ENCODE results near the gene ACTRT3.
A peak's percentile ranks its signal among the peaks of the same experiment; 100 is the strongest.

The ACTRT3 gene

DNA sequence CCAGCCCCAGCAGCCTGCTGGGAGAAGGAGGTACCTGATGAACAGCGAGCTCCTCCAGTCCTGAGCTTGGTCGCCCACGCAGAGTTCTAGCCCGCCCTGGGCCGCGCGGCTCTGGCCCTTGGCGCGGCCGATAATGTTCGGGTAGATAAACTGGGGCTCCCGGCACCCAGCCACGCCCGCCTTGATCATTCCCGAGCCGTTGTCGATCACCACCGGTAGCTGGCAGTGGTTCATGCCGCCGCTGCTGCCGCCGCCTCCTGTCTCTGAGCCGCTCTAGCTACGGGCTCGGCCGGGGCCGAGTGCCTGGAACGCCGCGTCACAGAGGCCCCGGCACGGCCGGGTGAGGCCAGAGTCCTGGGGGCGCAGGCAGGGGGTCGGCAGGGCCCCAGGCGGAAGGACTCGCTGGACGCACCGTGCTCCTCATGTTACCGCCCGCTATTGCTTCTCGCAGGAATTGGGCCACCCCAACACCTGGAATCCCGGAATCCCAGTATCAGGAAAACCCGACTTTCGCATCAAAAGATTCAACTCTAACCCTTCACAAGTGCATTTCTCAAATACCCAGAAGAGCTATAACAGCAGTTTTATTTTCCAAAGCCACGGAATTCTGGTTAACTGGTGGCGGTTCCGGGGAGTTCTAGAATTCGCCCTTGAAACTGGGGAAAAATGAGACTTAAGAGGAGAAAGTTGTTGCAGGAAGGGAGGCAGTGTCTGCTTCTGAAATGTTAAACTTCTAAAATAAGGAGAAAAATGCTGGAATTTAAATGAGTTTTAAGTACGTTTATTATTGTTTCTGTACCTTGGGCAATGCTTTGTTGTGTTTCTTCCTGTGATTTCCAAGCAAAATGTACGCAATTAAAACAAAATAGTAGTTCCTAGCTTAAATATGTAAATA is at the start of gene ACTRT3:
TSS of gene ACTRT3 (minus strand) at position 275 of the 895 bp plus-strand sequence. CDS start at position 234, 41 bp downstream.
- Histone ChIP-seq H3K4me1 (ENCODE audit: low read depth, poor library complexity, severe bottlenecking) (peaks cover 4% of the 10 kb centered on the region), H3K4me2 (no peak within 1 kb of the TSS), H3K9ac (no peak within 1 kb of the TSS), H3K27ac (no peak within 1 kb of the TSS), H3K79me2 (ENCODE audit: insufficient read depth, low read depth) (peaks cover 7% of the 10 kb centered on the region), H4K20me1 (ENCODE audit: insufficient read depth) (no peaks in the 10 kb centered on the region), H3K4me3 (IDR thresholded peaks at IDR 0.05; ENCODE audit: insufficient read depth, low read depth, low read length) (no peak within 1 kb of the TSS), H2AFZ (ENCODE audit: low read depth) (no peak within 1 kb of the TSS), H3K36me3 (ENCODE audit: insufficient read depth) (no peaks in the 10 kb centered on the region), H3K27me3 (ENCODE audit: insufficient read depth, low read depth) (no peaks in the 10 kb centered on the region)
- TF ChIP-seq, protein P1, sequence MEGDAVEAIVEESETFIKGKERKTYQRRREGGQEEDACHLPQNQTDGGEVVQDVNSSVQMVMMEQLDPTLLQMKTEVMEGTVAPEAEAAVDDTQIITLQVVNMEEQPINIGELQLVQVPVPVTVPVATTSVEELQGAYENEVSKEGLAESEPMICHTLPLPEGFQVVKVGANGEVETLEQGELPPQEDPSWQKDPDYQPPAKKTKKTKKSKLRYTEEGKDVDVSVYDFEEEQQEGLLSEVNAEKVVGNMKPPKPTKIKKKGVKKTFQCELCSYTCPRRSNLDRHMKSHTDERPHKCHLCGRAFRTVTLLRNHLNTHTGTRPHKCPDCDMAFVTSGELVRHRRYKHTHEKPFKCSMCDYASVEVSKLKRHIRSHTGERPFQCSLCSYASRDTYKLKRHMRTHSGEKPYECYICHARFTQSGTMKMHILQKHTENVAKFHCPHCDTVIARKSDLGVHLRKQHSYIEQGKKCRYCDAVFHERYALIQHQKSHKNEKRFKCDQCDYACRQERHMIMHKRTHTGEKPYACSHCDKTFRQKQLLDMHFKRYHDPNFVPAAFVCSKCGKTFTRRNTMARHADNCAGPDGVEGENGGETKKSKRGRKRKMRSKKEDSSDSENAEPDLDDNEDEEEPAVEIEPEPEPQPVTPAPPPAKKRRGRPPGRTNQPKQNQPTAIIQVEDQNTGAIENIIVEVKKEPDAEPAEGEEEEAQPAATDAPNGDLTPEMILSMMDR (conservative IDR thresholded peaks at IDR 0.05; ENCODE audit: low read depth, low read length): no peak

GRCh38 chr3:169818316-169818715 is 49.0 kb upstream of the ACTRT3 start:
- Histone ChIP-seq H3K4me1 (ENCODE audit: low read depth, poor library complexity, severe bottlenecking) (peaks cover 4% of the 10 kb centered on the region), H3K79me2 (ENCODE audit: insufficient read depth, low read depth) (no peaks in the 10 kb centered on the region), H3K27ac (no peak overlapping the region), H3K4me2 (no peak overlapping the region), H4K20me1 (ENCODE audit: insufficient read depth) (no peaks in the 10 kb centered on the region), H3K36me3 (ENCODE audit: insufficient read depth) (no peaks in the 10 kb centered on the region), H3K4me3 (IDR thresholded peaks at IDR 0.05; ENCODE audit: insufficient read depth, low read depth, low read length) (no peak overlapping the region), H2AFZ (ENCODE audit: low read depth) (no peak overlapping the region), H3K27me3 (ENCODE audit: insufficient read depth, low read depth) (no peaks in the 10 kb centered on the region), H3K9ac (no peak overlapping the region)
- TF ChIP-seq, protein P1 (conservative IDR thresholded peaks at IDR 0.05; ENCODE audit: low read depth, low read length): no peak

DNA sequence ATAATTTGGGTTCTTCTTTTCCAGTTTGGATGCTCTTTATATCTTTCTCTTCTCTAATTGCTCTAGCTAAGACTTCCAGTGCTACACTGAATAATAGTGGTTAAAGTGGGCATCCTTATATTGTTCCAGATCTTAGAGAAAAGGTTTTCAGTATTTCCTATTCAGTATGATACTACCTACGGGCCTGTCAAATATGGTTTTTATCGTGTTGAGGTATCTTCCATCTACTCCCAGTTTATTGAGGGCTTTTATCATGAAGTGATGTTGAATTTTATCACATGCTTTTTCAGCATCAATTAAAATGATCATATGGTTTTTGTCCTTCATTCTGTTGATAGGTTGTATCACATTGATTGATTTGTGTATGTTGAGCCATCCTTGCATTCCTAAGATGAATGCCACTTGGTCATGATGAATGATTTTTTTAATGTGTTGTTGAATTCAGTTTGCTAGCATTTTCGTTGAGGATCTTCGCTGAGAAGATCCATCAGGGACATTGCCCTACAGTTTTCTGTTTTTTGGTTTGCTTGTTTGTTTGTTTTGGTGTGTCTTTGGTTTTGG is 46.3 kb upstream of the ACTRT3 start:
- H3K4me1 ChIP-seq (ENCODE audit: low read depth, poor library complexity, severe bottlenecking): peaks cover 12% of the 10 kb centered on the region
- H3K79me2 ChIP-seq (ENCODE audit: insufficient read depth, low read depth): no peaks in the 10 kb centered on the region
- H3K9ac ChIP-seq: no peak overlapping the region
- no peaks in the 10 kb centered on the region for H4K20me1 ChIP-seq (ENCODE audit: insufficient read depth)
- no peaks in the 10 kb centered on the region for H3K36me3 ChIP-seq (ENCODE audit: insufficient read depth)
- no peaks in the 10 kb centered on the region for H3K27me3 ChIP-seq (ENCODE audit: insufficient read depth, low read depth)
- TF ChIP-seq, protein P1 (conservative IDR thresholded peaks at IDR 0.05; ENCODE audit: low read depth, low read length): no peak
- H3K4me3 ChIP-seq (IDR thresholded peaks at IDR 0.05; ENCODE audit: insufficient read depth, low read depth, low read length): no peak overlapping the region
- no peak overlapping the region for H3K4me2 ChIP-seq
- no peak overlapping the region for H3K27ac ChIP-seq
- H2AFZ ChIP-seq (ENCODE audit: low read depth): no peak overlapping the region

DNA sequence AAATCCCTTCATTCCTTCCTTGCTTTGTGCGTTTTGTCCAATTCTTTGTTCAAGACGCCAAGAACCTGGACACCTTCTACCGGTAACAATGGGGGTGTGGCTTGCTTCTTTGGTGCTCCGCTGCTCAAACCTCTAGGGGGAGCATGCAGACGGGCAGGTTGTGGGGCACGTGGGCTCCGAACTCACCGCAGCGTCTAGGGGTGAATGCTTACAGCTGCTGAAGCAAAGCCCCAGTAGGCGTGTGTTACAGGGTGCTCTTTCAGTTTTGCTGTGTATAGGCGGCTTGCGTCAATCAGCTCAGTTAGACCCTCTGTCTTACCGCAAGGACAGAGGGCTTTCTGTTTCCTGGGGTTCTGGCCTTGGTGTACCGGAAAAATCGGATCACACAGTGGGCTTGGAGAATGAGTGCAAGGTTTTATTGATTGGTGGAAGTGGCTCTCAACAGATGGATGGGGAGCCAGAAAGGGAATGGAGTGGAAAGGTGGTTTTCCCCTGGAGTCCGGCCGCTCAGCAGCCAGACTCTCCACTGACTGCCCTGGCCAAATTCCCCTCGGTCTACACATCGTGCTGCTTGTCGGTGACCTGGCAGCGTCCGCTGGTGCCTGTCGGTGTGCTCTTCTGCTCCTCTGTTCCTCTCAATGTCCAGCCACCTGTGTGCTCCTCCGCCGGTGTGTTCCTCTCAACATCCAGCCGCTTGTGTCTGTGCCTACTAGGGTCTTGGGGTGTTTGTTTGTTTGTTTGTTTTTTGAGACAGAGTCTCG is 44.6 kb upstream of the ACTRT3 start:
- peak overlapping the region; percentile 82 for H3K4me2 ChIP-seq
- no peaks in the 10 kb centered on the region for H4K20me1 ChIP-seq (ENCODE audit: insufficient read depth)
- no peaks in the 10 kb centered on the region for H3K27me3 ChIP-seq (ENCODE audit: insufficient read depth, low read depth)
- TF ChIP-seq, protein P1 (conservative IDR thresholded peaks at IDR 0.05; ENCODE audit: low read depth, low read length): peak; percentile 79
- no peaks in the 10 kb centered on the region for H3K79me2 ChIP-seq (ENCODE audit: insufficient read depth, low read depth)
- H2AFZ ChIP-seq (ENCODE audit: low read depth): peak overlapping the region; percentile 94
- H3K4me1 ChIP-seq (ENCODE audit: low read depth, poor library complexity, severe bottlenecking): peaks cover 12% of the 10 kb centered on the region
- peak overlapping the region; percentile 73 for H3K4me3 ChIP-seq (IDR thresholded peaks at IDR 0.05; ENCODE audit: insufficient read depth, low read depth, low read length)
- H3K27ac ChIP-seq: no peak overlapping the region
- peak overlapping the region; percentile 39; the same call in 1 of the 2 replicates for H3K9ac ChIP-seq
- no peaks in the 10 kb centered on the region for H3K36me3 ChIP-seq (ENCODE audit: insufficient read depth)
